Astrocyte of the spinal cord (primary cell): ENCODE data around the gene MS4A10.

Experiments used
- DNase-seq: peaks from one replicate; pipeline ENCODE4 v3.0.0; 2011; ENCODE audit warnings: low read depth, low spot score
- H3K4me3 ChIP-seq: 2 replicates; pipeline ENCODE4 v1.5.1; 2011; ENCODE audit warnings: low read depth, mild to moderate bottlenecking, low read length, moderate library complexity
- CTCF ChIP-seq: IDR thresholded peaks from 2 replicates; pipeline ENCODE4 v1.5.1; 2012; ENCODE audit warnings: low read depth, mild to moderate bottlenecking, low read length, inconsistent platforms
- in situ Hi-C: cut with HindIII; loops from 2 replicates; pipeline ENCODE4 v1.10.0; 2017; ENCODE audit warnings: low sequenced_read_pairs

The MS4A10 gene

GRCh38 chr11:60844045-60844869, 59.1 kb downstream of the MS4A10 start:
- in situ Hi-C loops, result no loop called here
- peak overlapping the region; percentile 93 for H3K4me3 ChIP-seq

GRCh38 chr11:60844870-60845221, 59.7 kb downstream of the MS4A10 start:
- peak overlapping the region; percentile 93 for H3K4me3 ChIP-seq
- TF ChIP-seq CTCF, result no peak
- DNase-seq, result peak; percentile 29
- in situ Hi-C loops, result no loop called here

More at GRCh38 chr11:60844045-60844869, 59.1 kb downstream of the MS4A10 start:
- DNase-seq, result peak; percentile 57
- no peak for TF ChIP-seq CTCF

- peak; percentile 23 for DNase-seq
- TF ChIP-seq CTCF, result no peak
- in situ Hi-C loops, result no loop called here
- peak overlapping the region; percentile 93 for H3K4me3 ChIP-seq
Measured at GRCh38 chr11:60845338-60845737, 60.2 kb downstream of the MS4A10 start.

- DNase-seq, result peak; percentile 83
- in situ Hi-C loops, result no loop called here
- TF ChIP-seq CTCF, result no peak
- no peak overlapping the region for H3K4me3 ChIP-seq
Measured at GRCh38 chr11:60847281-60847680, 62.1 kb downstream of the MS4A10 start.

GRCh38 chr11:60847896-60848295, 62.8 kb downstream of the MS4A10 start:
- H3K4me3 ChIP-seq, result no peak overlapping the region
- no peak for DNase-seq
- in situ Hi-C loops, result no loop called here
- no peak for TF ChIP-seq CTCF

GRCh38 chr11:60848714-60849151, 63.6 kb downstream of the MS4A10 start:
- TF ChIP-seq CTCF, result no peak
- no peak for DNase-seq

More at GRCh38 chr11:60848714-60849151, 63.6 kb downstream of the MS4A10 start:
- in situ Hi-C loops, result no loop called here
- H3K4me3 ChIP-seq, result no peak overlapping the region
